Hematopoietic multipotent progenitor cell treated with erythropoietin and hydrocortisone succinate and interleukin-3 and kit ligand, for 6 days (in vitro differentiated cells): ENCODE measurements around the gene RFPL2.

Source experiments
- DNase-seq: peaks from one replicate; pipeline ENCODE4 v3.0.0-alpha.2; 2015

RFPL2 gene

DNA sequence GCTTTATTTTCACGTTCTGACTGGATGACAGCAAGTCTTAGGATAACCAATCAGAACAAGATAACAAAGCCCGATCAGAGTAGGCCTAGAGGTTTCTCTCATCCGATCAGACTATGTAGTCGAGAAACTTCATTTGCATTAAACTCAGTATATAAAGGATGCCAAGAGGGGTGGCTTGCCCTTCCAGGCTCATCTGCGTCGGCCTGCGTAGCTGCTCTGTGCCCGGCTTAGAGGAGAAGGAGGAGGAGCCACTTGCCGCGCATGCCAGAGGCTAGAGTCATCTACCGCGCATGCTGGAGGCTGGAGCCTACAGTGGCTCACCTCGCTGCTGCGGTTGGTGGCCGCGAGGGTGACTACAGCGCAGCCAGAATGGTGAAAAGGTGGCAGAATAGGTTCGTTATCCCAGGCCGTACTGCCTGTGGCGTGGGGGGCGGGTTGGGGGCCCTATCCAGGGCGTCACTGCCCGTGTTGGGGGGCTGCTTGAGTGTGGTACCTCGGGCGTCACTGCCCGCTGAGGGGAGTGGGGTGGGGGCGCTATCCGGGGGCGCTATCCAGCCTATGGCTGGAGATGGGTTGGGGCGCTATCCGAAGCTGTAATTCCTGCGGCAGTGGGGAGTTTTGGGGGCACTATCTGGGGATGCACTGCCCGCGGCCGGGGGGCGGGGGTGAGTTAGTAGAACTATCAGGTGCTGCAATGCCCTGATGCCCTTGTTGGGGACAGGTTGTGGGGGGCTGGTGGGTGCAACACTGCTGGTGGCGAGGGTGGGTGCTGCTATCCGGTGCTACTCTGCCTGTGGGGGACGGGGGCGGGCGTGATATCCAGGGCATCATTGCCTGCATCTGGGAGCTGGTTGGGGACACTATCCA is at the start of gene RFPL2:
TSS of gene RFPL2 (minus strand) at position 218 of the 867 bp plus-strand sequence. CDS start 2,622 bp downstream, outside the sequence.
- DNase-seq, result peak; percentile 24

- no peak for DNase-seq
These were observed 44.4 kb upstream of the RFPL2 start for GRCh38 chr22:32249231-32249630.

- no peak for DNase-seq
These were observed 43.4 kb upstream of the RFPL2 start for GRCh38 chr22:32248276-32248675.

- DNase-seq, result no peak
These were observed 41.3 kb upstream of the RFPL2 start for GRCh38 chr22:32246166-32246565.

DNA sequence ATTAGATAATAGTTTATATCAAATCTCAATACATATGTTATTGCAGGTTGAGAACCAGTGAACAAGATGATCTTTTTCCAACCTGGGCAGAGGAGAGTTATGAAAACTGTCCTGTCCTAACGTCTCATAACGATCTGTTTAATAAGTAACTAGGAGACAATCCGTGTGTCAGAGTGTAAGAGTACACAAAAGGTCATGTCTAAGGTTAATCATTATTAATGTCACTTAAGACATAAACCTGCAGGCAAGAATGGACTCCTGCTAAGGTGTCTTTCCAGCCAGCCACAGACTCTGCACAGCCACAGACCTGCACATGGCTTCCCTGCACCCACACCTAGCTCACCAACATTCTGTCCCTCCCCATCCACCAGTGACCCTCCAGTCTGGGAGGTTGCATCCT is 40.2 kb upstream of the RFPL2 start:
- no peak for DNase-seq

GRCh38 chr22:32244547-32244946 is 39.7 kb upstream of the RFPL2 start:
- DNase-seq, result no peak

DNA sequence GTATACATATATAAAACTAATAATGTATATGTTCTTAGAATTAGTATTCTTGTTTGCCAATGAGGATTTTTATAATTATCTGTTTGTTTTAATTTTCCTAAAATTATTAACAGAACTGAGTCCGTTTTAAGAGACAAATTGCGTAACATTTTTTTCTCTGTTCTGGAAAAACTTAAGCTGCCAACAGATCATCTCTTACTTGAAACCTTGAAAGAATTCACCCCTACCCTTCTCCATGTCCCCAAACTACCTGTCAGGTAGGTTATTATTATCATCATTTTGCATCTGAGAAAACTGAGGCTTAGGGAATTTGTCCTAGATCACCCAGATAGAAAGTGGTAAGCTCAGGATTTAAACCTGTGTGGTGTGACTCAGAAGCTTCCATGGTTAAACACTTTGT is 35.6 kb upstream of the RFPL2 start:
- DNase-seq, result no peak

GRCh38 chr22:32237906-32238305 is 33.0 kb upstream of the RFPL2 start:
- no peak for DNase-seq

GRCh38 chr22:32236970-32237369 is 32.1 kb upstream of the RFPL2 start:
- no peak for DNase-seq

- DNase-seq, result no peak
These were observed 28.2 kb upstream of the RFPL2 start for GRCh38 chr22:32233091-32233490.

- no peak for DNase-seq
These were observed 27.4 kb upstream of the RFPL2 start for GRCh38 chr22:32232191-32232830.

DNA sequence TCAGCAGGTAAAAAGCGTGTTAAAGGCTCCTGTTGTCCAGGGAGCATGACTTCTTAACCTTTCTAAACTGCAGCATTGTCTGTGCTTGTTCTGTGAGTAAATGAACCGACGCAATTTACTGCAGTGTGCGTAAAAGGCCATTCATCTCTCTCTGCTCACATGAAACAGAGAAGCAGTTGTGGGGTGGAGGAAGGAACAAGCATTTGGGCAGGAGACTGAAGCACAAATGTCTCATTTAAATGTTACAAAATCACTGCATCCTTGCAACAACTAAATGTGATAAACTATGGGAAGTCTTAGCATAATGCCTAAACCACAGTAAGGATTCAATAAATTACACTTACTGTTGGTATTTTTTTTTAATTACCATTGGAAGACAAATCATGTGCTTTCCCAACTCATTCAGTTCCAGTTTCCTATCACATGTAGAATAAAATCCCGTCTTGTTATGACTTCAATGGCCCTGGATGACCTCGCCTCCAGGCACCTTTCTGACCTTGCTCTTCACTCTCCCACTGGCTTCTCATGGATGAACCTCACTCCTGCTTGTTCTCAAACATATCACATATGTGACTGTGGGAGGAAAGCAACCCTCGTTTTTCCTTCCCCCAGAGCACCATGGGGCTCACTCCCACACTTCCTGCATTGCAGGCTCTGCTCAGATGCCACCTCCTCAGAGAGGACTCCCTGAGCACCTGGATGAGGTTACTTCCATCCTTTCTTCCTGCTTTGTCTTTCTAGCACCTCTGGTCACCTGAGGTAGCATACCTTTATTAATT is 21.6 kb upstream of the RFPL2 start:
- DNase-seq, result no peak

DNA sequence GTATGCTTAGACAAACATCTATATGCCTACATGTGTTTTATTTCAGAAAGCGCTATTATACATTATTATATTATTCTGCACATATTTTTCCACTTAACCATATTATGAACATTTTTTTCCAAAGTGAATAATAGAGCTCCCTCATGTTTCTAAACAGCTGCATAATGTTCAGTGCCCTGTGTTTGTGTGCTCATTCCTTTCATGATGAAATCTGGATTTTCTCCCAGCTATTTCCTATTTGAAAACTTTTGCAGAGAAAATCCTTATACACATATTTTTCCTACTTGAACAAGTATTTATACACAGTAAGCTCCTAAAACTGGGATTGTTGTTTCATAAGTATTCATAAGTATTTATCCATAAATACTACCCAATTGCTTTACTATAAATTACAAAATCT is 18.1 kb upstream of the RFPL2 start:
- DNase-seq, result no peak

DNA sequence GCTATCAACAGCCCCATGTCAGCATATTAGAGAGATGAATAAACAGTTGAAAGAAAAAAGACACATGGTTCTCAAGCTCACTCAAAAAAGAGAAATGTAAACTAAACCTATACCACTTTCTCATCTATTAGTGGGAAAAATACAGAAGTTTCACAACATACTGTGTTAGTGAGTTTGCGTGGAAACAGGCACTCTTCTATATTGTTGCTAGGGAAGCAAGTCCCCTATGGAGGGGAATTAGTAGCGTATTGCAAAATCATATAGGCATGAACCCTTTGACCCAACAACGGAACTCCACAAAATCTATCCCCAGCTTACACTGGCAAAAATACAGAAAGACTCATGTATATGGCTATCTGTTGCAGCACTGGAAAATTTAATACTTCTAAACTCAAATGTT is 14.2 kb upstream of the RFPL2 start:
- DNase-seq, result peak; percentile 18

GRCh38 chr22:32218470-32218869 is 13.6 kb upstream of the RFPL2 start:
- DNase-seq, result peak; percentile 20

GRCh38 chr22:32217465-32217864 is 12.6 kb upstream of the RFPL2 start:
- DNase-seq, result no peak

- DNase-seq, result no peak
These were observed 12.0 kb upstream of the RFPL2 start for GRCh38 chr22:32216911-32217310.

DNA sequence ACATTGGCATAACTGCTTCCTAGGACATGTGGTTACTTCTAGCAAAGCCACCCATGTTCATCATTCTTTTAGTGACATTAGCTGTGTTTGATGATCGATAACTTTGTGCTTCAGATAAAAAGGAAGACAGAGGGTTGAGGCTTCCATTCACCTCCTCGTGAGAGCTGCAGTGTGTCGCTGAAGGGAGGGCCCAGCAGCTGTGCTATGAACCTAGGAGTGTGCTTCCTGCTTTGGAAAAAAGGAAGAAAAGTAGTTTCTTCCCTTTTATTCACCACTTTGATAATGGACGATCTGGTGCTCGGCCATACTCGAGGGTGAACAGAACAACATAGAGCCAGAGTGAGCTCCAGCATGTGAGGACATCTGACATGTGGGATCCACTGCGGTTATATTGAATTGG is 6.1 kb upstream of the RFPL2 start:
- no peak for DNase-seq

DNA sequence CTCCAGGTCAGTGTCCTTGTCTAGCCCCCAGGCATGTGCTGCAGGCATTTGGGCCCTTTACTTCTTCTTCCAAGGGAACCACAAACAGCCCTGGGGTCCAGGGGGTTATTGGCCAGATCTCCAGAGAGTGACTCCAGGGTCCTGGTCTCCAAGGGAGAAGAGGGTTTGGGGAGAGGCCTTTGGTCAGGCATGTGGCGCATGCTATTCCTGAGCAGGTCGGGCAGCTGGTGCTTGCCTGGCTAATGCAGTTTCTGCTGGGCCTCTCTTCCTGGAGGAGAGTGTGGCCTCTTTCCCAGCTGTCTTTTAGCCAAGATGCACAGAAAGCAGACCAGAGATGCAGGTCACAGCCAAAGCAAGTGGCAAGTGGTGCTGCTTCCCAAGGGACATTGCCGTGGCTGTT is 3.8 kb upstream of the RFPL2 start:
- no peak for DNase-seq

DNA sequence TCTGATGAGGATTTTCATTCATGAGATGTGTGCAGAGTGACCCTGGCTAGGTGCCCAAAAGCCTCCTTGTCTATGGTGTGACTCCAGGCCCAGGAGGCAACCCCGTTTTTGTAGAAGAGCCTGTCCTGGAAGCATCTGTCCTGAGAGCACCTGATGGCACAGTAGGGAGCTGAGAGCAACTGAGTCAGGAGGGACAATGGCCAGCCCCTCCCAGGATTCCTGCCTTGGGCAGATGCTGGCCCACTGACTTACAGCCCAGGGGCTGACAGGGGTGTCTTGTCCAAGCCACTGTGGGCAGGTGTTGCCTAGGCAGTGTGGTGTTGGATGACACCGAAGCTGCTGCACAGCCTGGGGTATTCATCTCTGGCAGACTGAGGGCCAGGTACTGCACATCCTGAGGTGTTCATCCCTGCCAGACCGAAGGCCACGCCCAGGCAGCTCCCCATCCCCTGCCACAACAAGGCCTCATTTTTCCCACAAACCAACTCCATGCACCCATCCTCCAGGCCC is 3.2 kb upstream of the RFPL2 start:
- no peak for DNase-seq

GRCh38 chr22:32206774-32207758 is 2.2 kb upstream of the RFPL2 start:
- peak; percentile 79 for DNase-seq
